OCI-LY7 (cell line): ENCODE data around the gene SH2B2. TPM values are rescaled to one million over a fixed set of nuclear protein-coding genes. Genes with fewer than 3 reads are reported as not detected.

Source experiments
- BruUV-seq: library from RNA; stranded (reverse); fragments of 400-500 nt; replicated peaks from 2 replicates; lab custom pipeline; 2021; lab: Mats Ljungman, UMichigan
- CTCF ChIA-PET: fragments of 300-600 bp; sonication (Branson Sonifier 250); formaldehyde crosslinking; loops from one replicate; lab custom pipeline; 2022; ENCODE audit warnings: antibody characterized with exemption; ENCODE audit not compliant: unreplicated experiment; lab: Charles Lee
- POLR2A ChIA-PET: fragments of 300-600 bp; sonication (Branson Sonifier 250); formaldehyde crosslinking; loops from one replicate; lab custom pipeline; 2022; ENCODE audit warnings: antibody characterized with exemption; lab: Charles Lee
- DNase-seq: peaks from one replicate; pipeline ENCODE4 v3.0.0-alpha.2; 2015; ENCODE audit warnings: low spot score
- H2AFZ ChIP-seq: fragments of 200-600 bp; sonication (generic), shearing (Covaris generic); 2 replicates; pipeline ENCODE4 v1.6.1; 2014; ENCODE audit warnings: mild to moderate bottlenecking, antibody characterized with exemption, low read length, moderate library complexity
- H3K27ac ChIP-seq: fragments of 200-600 bp; sonication (generic); 2 replicates; pipeline ENCODE4 v1.5.1; 2014; ENCODE audit warnings: mixed run types, low read depth, mild to moderate bottlenecking, moderate library complexity, low read length, inconsistent platforms; ENCODE audit not compliant: poor library complexity, severe bottlenecking
- H3K36me3 ChIP-seq: fragments of 200-600 bp; sonication (generic); 2 replicates; pipeline ENCODE4 v1.6.1; 2014; ENCODE audit warnings: mild to moderate bottlenecking, antibody characterized with exemption, low read length, moderate library complexity, mixed read lengths; ENCODE audit not compliant: insufficient read depth
- H3K4me1 ChIP-seq: fragments of 200-600 bp; sonication (generic); 2 replicates; pipeline ENCODE4 v1.5.1; 2014; ENCODE audit warnings: mild to moderate bottlenecking, low read length; ENCODE audit not compliant: insufficient read depth, poor library complexity, severe bottlenecking
- H3K4me2 ChIP-seq: fragments of 200-600 bp; sonication (generic); 2 replicates; pipeline ENCODE4 v1.6.1; 2014; ENCODE audit warnings: mild to moderate bottlenecking, low read length
- H3K4me3 ChIP-seq: fragments of 200-600 bp; sonication (generic); 2 replicates; pipeline ENCODE4 v1.5.1; 2014; ENCODE audit warnings: mild to moderate bottlenecking, low read depth, low read length; ENCODE audit not compliant: poor library complexity, severe bottlenecking
- H3K79me2 ChIP-seq: fragments of 200-600 bp; sonication (generic); 2 replicates; pipeline ENCODE4 v1.6.1; 2016; ENCODE audit warnings: low read depth, mild to moderate bottlenecking, low read length, moderate library complexity, mixed read lengths; ENCODE audit not compliant: insufficient read depth
- H3K9me2 ChIP-seq: fragments of 200-600 bp; sonication (generic); 2 replicates; pipeline ENCODE4 v1.6.1; 2016; ENCODE audit warnings: mild to moderate bottlenecking, low read length, mixed read lengths; ENCODE audit not compliant: insufficient read depth
- H3K9me3 ChIP-seq: fragments of 200-600 bp; sonication (generic); 2 replicates; pipeline ENCODE4 v1.6.1; 2014; ENCODE audit warnings: mild to moderate bottlenecking, mixed run types, low read length, mixed read lengths
- H4K20me1 ChIP-seq: fragments of 200-600 bp; sonication (generic); 2 replicates; pipeline ENCODE4 v1.6.1; 2014; ENCODE audit warnings: mild to moderate bottlenecking, antibody characterized with exemption, low read length, moderate library complexity, mixed read lengths; ENCODE audit not compliant: insufficient read depth
- EZH2phosphoT487 ChIP-seq: fragments of 200-600 bp; sonication (generic); IDR thresholded peaks from 2 replicates; pipeline ENCODE4 v1.6.1; 2018; ENCODE audit warnings: low read depth, borderline replicate concordance, mild to moderate bottlenecking, mixed run types, antibody characterized with exemption, low read length, moderate library complexity, mixed read lengths
- intact Hi-C: fragments of 100-400 bp; cut with micrococcal nuclease; formaldehyde crosslinking; loops from one replicate; pipeline ENCODE4 v1.10.0; 2022; ENCODE audit not compliant: unreplicated experiment
- total RNA-seq, 2 experiments: library from RNA; depleted of rRNA in 1 of 2; stranded (reverse); fragments of >200 nt in 1 of 2; shearing (Covaris generic) in 1 of 2; gene quantifications; 2 replicates each; pipeline ENCODE4 v1.2.3, GENCODE V29; 2014 to 2022
- TF ChIP-seq, protein P1 (sequence below): fragments of 200-600 bp; sonication (generic); conservative IDR thresholded peaks from 2 replicates; pipeline ENCODE4 v1.5.1; 2014; ENCODE audit warnings: mild to moderate bottlenecking, antibody characterized with exemption, low read length, moderate library complexity, mixed read lengths

SH2B2 gene
- total RNA-seq, 2 experiments from 2014 or later = 42.0 to 131 TPM

DNA sequence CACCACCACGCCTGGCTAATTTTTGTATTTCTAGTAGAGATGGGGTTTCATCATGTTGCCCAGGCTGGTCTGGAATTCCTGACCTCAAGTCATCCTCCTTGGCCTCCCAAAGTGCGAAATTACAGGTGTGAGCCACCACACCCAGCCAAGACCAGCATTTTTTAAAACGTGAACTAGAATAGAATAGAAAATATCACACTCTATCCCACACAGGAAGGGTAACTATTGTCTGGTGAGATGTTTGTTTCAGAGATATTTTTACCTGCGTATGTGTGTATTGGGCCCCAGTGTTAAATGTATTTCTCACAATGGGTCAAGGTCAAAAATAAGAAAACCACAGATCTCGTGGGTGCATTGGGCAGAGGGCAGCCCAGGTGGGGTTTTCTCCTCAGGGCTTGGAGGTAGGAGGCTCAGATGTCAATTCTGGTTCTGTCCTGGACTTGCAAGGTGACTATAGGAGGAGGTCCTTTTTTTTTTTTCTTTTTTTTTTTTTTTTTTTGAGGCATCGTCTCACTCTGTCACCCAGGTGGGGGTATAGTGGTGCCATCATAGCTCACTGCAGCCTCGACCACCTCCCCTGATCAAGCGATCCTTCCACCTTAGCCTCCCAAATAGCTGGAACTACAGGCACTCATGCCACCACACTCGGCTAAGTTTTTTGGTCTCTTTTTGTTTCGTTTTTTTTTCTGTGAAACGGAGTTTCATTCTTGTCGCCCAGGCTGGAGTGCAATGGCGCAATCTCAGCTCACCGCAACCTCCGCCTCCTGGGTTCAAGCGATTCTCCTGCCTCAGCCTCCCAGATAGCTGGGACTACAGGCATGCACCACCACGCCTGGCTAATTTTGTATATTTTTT, 19.0 kb downstream of the SH2B2 start:
- DNase-seq = peak; percentile 84
- intact Hi-C loops = loop anchor here (2.0 kb wide), 1 partner anchor 139 kb away; no protein-coding TSS in a partner anchor
- H3K4me1 ChIP-seq = peaks cover 86% of the 10 kb centered on the region
- H3K9me3 ChIP-seq = peaks cover 8% of the 10 kb centered on the region; the same call in 1 of the 2 replicates
- H3K36me3 ChIP-seq = peaks cover 81% of the 10 kb centered on the region
- no peaks in the 10 kb centered on the region for H4K20me1 ChIP-seq
- POLR2A ChIA-PET = interaction anchor here (0.6 to 7.7 kb wide), 6 partner anchors 10 to 692 kb away, joined by 3 to 154 read pairs (median 5); partner anchors contain the start of gene SH2B2
- H3K27ac ChIP-seq = peak overlapping the region; percentile 98
- H3K79me2 ChIP-seq = peaks cover 46% of the 10 kb centered on the region; the same call in 1 of the 2 replicates
- H2AFZ ChIP-seq = no peak overlapping the region
- no peak for TF ChIP-seq EZH2phosphoT487
- TF ChIP-seq, protein P1, sequence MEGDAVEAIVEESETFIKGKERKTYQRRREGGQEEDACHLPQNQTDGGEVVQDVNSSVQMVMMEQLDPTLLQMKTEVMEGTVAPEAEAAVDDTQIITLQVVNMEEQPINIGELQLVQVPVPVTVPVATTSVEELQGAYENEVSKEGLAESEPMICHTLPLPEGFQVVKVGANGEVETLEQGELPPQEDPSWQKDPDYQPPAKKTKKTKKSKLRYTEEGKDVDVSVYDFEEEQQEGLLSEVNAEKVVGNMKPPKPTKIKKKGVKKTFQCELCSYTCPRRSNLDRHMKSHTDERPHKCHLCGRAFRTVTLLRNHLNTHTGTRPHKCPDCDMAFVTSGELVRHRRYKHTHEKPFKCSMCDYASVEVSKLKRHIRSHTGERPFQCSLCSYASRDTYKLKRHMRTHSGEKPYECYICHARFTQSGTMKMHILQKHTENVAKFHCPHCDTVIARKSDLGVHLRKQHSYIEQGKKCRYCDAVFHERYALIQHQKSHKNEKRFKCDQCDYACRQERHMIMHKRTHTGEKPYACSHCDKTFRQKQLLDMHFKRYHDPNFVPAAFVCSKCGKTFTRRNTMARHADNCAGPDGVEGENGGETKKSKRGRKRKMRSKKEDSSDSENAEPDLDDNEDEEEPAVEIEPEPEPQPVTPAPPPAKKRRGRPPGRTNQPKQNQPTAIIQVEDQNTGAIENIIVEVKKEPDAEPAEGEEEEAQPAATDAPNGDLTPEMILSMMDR = no peak
- peak overlapping the region; percentile 84 for H3K4me2 ChIP-seq
- CTCF ChIA-PET = interaction anchor here (2.0 to 2.1 kb wide), 2 partner anchors 15 to 18 kb away, joined by 9 read pairs; no protein-coding TSS in a partner anchor
- H3K9me2 ChIP-seq = no peaks in the 10 kb centered on the region
- H3K4me3 ChIP-seq = peak overlapping the region; percentile 54
- BruUV-seq = TSS peak; percentile 43

DNA sequence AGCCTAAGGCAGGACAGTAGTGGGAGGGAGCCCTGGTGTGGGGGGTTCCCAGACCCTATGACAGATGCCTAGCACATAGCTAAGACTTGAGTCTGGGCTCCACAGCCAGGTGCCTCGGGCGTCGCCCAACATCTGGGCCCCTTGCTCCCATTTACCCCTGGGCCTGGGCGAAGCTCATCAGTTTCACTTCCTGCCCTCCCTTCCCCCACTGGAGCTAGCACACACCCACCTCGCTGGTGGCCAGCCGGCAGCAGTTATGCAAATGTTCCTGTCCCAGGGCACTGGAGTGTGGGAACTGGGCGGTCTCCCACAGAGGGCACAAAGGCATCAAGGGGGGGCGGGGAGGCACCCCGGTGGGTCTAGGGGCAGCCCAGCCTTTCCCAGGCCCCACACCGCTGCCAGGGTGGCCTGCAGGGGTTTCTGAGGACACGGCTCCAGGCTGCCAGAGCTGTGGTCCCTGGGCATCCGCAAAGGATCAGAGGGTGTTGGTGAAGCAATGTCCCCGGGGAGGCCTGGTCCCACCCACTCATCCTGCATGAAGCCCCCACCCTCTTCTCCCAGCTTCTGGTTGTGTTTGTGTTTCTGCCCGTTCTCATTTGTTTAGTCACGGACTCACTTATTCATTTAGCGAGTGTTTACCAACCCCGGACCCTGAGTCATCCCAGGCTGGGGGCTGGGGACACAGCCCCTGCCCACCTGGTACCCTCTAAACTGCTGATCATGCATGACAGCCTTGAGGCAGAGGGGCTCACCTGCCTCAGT, 20.4 kb downstream of the SH2B2 start:
- H2AFZ ChIP-seq = no peak overlapping the region
- H3K9me2 ChIP-seq = no peaks in the 10 kb centered on the region

More for the DNA sequence above, 20.4 kb downstream of the SH2B2 start:
- peaks cover 81% of the 10 kb centered on the region for H3K36me3 ChIP-seq
- ChIA-PET CTCF (interaction anchor here (0.5 to 2.1 kb wide), 3 partner anchors 16 to 584 kb away, joined by 3 to 9 read pairs (median 9); no protein-coding TSS in a partner anchor), POLR2A (interaction anchor here (0.6 to 7.7 kb wide), 9 partner anchors 8 to 449 kb away, joined by 3 to 154 read pairs (median 3); partner anchors contain the start of gene SH2B2)
- H3K79me2 ChIP-seq = peaks cover 37% of the 10 kb centered on the region; the same call in 1 of the 2 replicates
- H3K9me3 ChIP-seq = peaks cover 8% of the 10 kb centered on the region; the same call in 1 of the 2 replicates
- intact Hi-C loops = loop anchor here (1.0 to 2.0 kb wide), 2 partner anchors 18 to 138 kb away; no protein-coding TSS in a partner anchor
- H3K4me3 ChIP-seq = peak overlapping the region; percentile 57
- no TSS peak for BruUV-seq
- TF ChIP-seq, protein P1 = no peak
- no peak for TF ChIP-seq EZH2phosphoT487
- no peaks in the 10 kb centered on the region for H4K20me1 ChIP-seq
- H3K4me2 ChIP-seq = peak overlapping the region; percentile 84
- H3K27ac ChIP-seq = peak overlapping the region; percentile 98
- peak; percentile 98 for DNase-seq
- peaks cover 92% of the 10 kb centered on the region for H3K4me1 ChIP-seq
